HTR-8/SVneo (cell line): Measurements from ENCODE around the gene HSPB6.

Experiments
- DNase-seq: peaks from one replicate; pipeline ENCODE4 v3.0.0; 2011; ENCODE audit warnings: low spot score, mixed read lengths; ENCODE audit not compliant: insufficient read length
- FAIRE-seq: peaks from 2 replicates; lab custom pipeline; 2011; peaks lifted over from hg19 to GRCh38; lab: Jason Lieb, UNC

HSPB6 gene

DNA sequence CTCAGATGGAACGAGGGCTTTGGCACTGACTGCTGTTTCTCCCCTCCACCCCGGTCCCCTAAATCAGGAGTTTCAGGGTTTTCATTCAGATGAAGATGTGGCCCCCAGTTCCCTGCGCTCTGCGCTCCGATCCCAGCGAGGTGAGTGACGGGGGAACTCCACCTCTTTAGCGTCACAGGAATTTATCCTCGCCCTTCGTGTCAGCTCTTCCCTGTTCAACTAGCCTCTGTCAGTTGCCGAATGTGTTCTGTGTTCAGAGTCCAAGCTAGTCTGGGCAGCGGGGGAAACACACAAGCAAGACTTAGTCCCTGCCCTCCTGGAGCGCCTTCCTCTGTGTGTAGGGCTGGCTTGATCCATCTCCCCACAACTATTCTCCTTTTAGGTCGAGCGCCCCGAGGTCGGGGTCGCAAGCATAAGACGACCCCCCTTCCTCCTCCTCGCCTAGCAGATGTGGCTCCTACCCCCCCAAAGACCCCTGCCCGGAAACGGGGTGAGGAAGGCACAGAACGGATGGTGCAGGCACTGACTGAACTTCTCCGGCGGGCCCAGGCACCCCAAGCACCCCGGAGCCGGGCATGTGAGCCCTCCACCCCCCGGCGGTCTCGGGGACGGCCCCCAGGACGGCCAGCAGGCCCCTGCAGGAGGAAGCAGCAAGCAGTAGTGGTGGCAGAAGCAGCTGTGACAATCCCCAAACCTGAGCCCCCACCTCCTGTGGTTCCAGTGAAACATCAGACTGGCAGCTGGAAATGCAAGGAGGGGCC lies 37.2 kb downstream of the HSPB6 start:
- FAIRE-seq: no peak
- DNase-seq: no peak

- FAIRE-seq (no peak), DNase-seq (no peak)
These were observed 38.3 kb downstream of the HSPB6 start for GRCh38 chr19:35718345-35719041.

DNA sequence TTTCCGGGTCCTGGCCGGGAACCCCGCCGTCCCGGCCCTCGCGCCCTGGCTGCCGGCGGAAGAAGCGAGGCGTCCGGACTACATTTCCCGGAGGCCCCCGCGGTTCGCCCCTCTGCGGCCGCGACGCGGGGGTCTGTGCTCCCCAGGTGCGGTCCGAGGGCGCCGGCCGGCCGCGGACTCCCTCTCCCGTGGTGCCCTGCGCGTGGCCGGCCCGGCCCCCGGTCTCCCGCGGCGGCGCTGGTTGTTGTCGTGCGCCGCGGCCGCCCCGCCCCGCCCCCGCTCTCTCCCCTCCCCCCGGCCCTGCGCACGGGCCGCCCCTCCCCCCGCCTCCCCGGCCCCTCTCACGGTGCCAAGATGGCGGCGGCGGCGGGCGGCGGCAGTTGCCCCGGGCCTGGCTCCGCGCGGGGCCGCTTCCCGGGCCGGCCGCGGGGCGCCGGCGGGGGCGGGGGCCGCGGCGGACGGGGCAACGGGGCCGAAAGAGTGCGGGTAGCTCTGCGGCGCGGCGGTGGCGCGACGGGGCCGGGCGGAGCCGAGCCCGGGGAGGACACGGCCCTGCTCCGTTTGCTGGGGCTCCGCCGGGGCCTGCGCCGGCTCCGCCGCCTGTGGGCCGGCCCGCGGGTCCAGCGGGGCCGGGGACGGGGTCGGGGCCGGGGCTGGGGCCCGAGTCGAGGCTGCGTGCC lies 39.0 kb downstream of the HSPB6 start, which contains the start of gene KMT2B:
Gene KMT2B (plus strand): TSS at position 339 of the 680 bp plus-strand sequence. CDS start 16 bp downstream, at position 355.
- DNase-seq (peak; percentile 95), FAIRE-seq (no peak)

DNA sequence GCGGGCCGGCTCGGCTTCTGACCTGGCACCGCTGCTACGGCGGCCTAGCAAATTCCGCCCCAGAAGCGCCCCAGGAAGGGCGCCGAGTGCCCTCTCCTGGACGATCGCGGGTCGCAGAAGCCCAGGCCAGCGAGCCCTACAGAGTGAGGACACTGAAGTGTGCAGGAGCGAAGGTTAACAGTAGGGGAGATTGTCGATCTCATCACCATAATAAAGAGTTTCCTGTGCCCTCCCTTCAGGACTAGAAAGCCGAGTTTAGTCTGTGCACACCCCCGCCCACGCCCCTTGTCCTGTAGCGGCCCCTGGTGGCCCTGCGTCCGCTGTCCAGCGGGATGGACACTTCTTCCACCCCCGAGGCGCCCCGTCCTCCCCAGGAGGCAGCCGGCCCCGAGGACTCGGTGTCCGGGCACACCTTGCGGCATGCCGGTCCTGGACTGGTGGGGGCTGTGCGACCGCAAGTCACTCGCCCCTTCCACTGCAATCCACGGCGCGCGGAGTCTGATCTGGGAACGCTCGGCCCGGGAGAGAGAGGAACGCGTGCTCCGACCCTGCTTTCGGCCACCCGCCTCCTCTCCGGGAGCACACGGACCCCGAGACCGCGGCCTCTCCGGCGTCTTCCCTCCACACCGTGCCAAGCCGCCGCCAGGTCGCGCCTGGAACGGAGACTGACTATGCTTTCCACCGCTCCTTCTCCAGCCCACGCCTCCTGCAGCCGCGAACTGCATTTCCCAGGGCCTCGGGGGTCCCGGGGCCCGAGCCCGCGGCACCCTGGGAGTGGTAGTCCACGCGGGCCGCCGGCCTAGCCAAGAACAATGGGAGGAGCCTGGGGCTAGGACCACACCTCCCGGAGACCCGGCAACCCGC lies 39.8 kb downstream of the HSPB6 start:
- peak; percentile 88 for DNase-seq
- FAIRE-seq: peak; percentile 46

DNA sequence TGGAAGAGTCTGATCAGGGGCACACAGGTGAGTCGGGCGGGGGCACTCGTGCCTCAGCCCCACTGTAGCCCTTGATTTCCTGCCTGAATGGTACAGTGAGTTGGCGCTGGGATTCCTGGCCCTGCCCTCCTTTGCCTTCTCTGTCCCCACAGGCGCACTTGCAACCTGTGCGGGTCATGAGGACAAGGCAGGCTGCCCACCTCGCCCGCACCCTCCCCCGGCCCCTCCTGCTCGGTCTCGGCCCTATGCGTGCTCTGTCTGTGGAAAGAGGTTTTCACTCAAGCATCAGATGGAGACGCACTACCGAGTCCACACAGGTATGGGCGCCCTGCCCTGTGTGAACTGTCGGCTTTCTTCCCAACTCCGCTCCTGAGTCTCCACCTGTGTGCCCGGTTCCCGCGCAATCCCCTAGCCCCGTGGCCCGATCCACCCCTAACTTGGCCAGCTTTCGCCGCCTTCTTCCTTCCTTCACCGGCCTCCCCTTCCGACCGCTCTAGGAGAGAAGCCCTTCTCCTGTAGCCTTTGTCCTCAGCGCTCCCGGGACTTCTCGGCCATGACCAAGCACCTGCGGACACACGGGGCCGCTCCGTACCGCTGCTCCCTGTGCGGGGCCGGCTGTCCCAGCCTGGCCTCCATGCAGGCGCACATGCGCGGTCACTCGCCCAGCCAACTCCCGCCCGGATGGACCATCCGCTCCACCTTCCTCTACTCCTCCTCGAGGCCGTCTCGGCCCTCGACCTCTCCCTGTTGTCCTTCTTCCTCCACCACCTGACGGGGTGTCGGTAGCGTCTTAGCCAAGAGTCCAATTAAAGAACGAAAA lies 40.6 kb downstream of the HSPB6 start:
- FAIRE-seq: peak; percentile 65
- DNase-seq: peak; percentile 57

- FAIRE-seq (no peak), DNase-seq (no peak)
These were observed 41.4 kb downstream of the HSPB6 start for GRCh38 chr19:35715355-35715809.

DNA sequence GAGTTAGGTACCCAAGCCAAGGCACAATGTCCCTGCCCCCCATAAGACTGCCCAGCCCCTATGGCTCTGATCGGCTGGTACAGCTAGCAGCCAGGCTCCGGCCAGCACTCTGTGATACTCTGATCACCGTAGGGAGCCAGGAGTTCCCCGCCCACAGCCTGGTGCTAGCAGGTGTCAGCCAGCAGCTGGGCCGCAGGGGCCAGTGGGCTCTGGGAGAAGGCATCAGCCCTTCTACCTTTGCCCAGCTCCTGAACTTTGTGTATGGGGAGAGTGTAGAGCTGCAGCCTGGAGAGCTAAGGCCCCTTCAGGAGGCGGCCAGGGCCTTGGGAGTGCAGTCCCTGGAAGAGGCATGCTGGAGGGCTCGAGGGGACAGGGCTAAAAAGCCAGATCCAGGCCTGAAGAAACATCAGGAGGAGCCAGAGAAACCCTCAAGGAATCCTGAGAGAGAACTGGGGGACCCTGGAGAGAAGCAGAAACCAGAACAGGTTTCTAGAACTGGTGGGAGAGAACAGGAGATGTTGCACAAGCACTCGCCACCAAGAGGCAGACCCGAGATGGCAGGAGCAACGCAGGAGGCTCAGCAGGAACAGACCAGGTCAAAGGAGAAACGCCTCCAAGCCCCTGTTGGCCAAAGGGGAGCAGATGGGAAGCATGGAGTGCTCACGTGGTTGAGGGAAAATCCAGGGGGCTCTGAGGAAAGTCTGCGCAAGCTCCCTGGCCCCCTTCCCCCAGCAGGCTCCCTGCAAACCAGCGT lies 42.1 kb downstream of the HSPB6 start:
- DNase-seq: no peak
- FAIRE-seq: no peak

DNA sequence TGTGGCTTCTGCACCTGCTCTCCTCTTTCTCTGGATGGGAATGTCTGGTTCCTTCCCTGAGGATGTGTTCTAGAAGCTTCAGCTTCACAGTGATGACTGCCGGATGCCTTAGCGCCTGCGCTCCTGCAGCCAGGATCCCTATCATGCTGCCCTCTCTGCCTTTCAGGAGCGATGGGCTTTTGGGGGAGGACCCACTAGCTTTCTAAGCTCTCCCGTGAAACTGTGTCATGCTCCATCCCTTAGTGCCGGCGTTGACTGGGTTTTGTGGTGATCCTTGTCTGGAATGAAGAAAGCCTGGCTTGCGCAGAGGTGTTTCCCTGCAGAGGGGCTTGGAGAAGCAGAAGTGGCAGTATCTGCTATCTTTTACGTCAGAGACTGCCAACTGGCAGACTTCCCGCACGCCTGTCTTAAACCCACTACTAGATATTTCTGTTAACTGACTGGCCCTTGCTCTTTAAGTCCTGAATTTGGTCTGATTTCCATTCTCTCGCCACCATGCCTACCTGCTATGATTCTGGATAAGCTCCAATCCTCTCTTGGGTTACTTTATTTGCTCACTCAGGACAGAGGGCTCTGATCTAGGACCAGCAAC lies 42.8 kb downstream of the HSPB6 start:
- DNase-seq: no peak
- FAIRE-seq: no peak

- FAIRE-seq (no peak), DNase-seq (no peak)
These were observed 43.4 kb downstream of the HSPB6 start for GRCh38 chr19:35713506-35713850.

DNA sequence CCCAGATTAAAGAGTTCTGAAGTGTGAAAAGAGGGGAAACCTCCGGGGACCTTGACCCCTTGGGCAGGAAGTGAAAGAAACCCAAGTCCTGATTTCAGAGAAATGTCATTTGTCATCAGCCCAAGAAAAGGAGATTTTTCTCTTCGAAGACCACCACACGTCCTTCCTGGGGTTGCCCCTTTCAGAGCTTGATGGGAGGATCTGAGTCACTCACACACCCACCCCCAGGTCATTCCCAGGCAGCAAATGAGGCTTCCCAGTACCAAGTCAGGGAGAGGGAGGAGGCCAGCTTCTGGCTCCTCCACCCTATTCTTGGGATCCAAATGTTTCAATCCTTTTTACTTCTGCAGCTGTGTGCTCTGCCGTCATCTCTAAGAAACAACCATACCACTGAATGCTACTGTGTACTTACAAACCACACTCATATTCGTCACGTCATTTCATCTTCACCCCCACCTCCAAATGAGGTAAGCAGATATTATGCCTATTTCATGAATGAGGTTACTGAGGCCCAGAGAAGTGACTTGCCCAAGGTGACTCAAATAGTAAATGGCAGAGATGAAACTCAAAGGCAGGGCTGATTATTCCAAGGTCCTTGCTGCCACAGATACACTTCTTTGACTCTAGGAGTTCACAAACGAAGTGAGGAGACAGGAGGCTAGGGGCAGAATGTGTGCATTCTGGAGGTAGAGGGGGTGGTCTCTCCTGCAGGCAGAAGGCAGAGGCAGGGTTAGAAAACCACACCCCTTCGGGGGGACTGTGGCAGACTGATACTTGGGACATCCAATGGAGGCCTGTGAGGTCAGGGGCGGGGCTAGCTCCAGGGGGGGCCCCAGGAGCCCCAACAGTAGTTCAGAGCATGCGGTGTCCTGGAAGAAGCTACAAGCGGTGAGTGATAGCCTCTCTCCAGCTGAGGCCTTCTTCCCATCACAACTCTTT lies 44.0 kb downstream of the HSPB6 start:
- FAIRE-seq (no peak), DNase-seq (no peak)

GRCh38 chr19:35710784-35711723 lies 45.8 kb downstream of the HSPB6 start:
- FAIRE-seq: no peak
- no peak for DNase-seq

DNA sequence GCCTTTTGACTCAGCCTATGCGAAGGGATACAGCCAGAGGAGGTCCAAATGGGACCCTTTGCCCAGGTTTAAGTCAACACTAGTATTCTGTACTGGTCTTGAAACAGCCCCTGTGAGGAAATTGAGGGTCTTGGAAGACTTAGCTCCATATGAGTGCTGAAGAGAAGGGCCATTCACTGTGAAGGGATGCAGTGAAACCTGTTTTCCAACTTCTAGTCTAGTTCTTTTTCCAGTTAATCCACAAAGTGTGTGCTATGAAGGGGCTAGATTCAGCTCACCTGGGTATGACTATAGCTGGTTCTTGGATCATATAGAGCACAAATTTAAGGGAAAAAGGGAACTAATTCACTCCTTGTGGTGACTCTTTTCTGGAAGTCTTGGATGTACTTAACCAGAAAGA lies 48.4 kb downstream of the HSPB6 start:
- no peak for DNase-seq
- FAIRE-seq: no peak
